Mesendoderm (in vitro differentiated cells): ENCODE results near the gene PDE10A.
"Not testable (repeated sequence)": the region's sequence is repeated elsewhere in the genome, so short reads cannot be mapped to it uniquely, and the experiment has no call there.

Experiments used
- DNase-seq: peaks from one replicate; pipeline ENCODE4 v3.0.0; 2013
- H2AK5ac ChIP-seq: 2 replicates; pipeline ENCODE4 v1.6.1; 2013; ENCODE audit warnings: low read length, inconsistent platforms
- H2BK120ac ChIP-seq: 2 replicates; pipeline ENCODE4 v1.6.1; 2013; ENCODE audit warnings: low read depth, mild to moderate bottlenecking, low read length, moderate library complexity, mixed read lengths
- H2BK15ac ChIP-seq: replicated peaks from 2 replicates; pipeline ENCODE4 v1.6.1; 2013; ENCODE audit warnings: low read depth, mild to moderate bottlenecking, moderate library complexity
- H2BK5ac ChIP-seq: 2 replicates; pipeline ENCODE4 v1.6.1; 2013; ENCODE audit warnings: low read length, inconsistent platforms
- H3K18ac ChIP-seq: 2 replicates; pipeline ENCODE4 v1.6.1; 2013; ENCODE audit warnings: mild to moderate bottlenecking, low read length, mixed read lengths
- H3K23ac ChIP-seq: one replicate; pipeline ENCODE4 v1.6.1; 2013; ENCODE audit warnings: low read length
- H3K27ac ChIP-seq: 2 replicates; pipeline ENCODE4 v1.5.1; 2013; ENCODE audit warnings: low read depth, mild to moderate bottlenecking, inconsistent platforms, low read length, moderate library complexity
- H3K27me3 ChIP-seq: 2 replicates; pipeline ENCODE4 v1.6.1; 2013; ENCODE audit warnings: low read length, control low read depth, mild to moderate bottlenecking, inconsistent platforms; ENCODE audit not compliant: insufficient read depth, poor library complexity
- H3K36me3 ChIP-seq: 2 replicates; pipeline ENCODE4 v1.6.1; 2013; ENCODE audit warnings: low read length, inconsistent platforms; ENCODE audit not compliant: control insufficient read depth, insufficient read depth
- H3K4ac ChIP-seq: one replicate; pipeline ENCODE4 v1.6.1; 2013; ENCODE audit warnings: low read depth, mild to moderate bottlenecking, low read length, moderate library complexity
- H3K4me1 ChIP-seq: 2 replicates; pipeline ENCODE4 v1.6.1; 2013; ENCODE audit warnings: low read depth, low read length, inconsistent platforms; ENCODE audit not compliant: control insufficient read depth
- H3K4me2 ChIP-seq: 2 replicates; pipeline ENCODE4 v1.6.1; 2013; ENCODE audit warnings: low read length
- H3K4me3 ChIP-seq: 2 replicates; pipeline ENCODE4 v1.5.1; 2013; ENCODE audit warnings: mild to moderate bottlenecking, low read length
- H3K56ac ChIP-seq: one replicate; pipeline ENCODE4 v1.6.1; 2013; ENCODE audit warnings: low read length
- H3K79me1 ChIP-seq: 2 replicates; pipeline ENCODE4 v1.6.1; 2013; ENCODE audit warnings: low read length, inconsistent platforms
- H3K79me2 ChIP-seq: 2 replicates; pipeline ENCODE4 v1.6.1; 2013; ENCODE audit warnings: mild to moderate bottlenecking, low read length; ENCODE audit not compliant: control insufficient read depth, insufficient read depth
- H3K9ac ChIP-seq: 2 replicates; pipeline ENCODE4 v1.6.1; 2013; ENCODE audit warnings: low read length, inconsistent platforms
- H4K5ac ChIP-seq: one replicate; pipeline ENCODE4 v1.6.1; 2013; ENCODE audit warnings: low read length
- H4K8ac ChIP-seq: one replicate; pipeline ENCODE4 v1.6.1; 2013; ENCODE audit warnings: low read depth, mild to moderate bottlenecking, control low read depth, low read length, moderate library complexity
- WGBS: extraction: QIAGEN DNeasy Blood & Tissue Kit; methylation state at CpG from one replicate; pipeline ENCODE4 v1.1.7; 2013; ENCODE audit warnings: low lambda C conversion rate, missing lambda C conversion rate; ENCODE audit not compliant: insufficient coverage; ENCODE audit errors: extremely low coverage; 5-methylcytosine and 5-hydroxymethylcytosine counted together

Gene PDE10A

GRCh38 chr6:165511807-165512206, 151.2 kb downstream of the PDE10A start:
- no peak overlapping the region for H3K27ac ChIP-seq
- no peak for DNase-seq
- no peaks in the 10 kb centered on the region for H3K4me1 ChIP-seq
- H3K9ac ChIP-seq: no peak overlapping the region
- no peak overlapping the region for H2BK120ac ChIP-seq
- H3K27me3 ChIP-seq: no peaks in the 10 kb centered on the region
- no peaks in the 10 kb centered on the region for H3K79me2 ChIP-seq
- H3K56ac ChIP-seq: no peak overlapping the region
- no peak overlapping the region for H4K5ac ChIP-seq
- H3K4me3 ChIP-seq: no peak overlapping the region
- H3K23ac ChIP-seq: no peak overlapping the region
- H2BK5ac ChIP-seq: no peak overlapping the region
- H3K36me3 ChIP-seq: no peaks in the 10 kb centered on the region
- no peak overlapping the region for H2BK15ac ChIP-seq
- no peak overlapping the region for H3K4ac ChIP-seq
- no peak overlapping the region for H3K4me2 ChIP-seq
- H3K18ac ChIP-seq: no peak overlapping the region
- H4K8ac ChIP-seq: no peak overlapping the region
- no peaks in the 10 kb centered on the region for H3K79me1 ChIP-seq
- no peak overlapping the region for H2AK5ac ChIP-seq

GRCh38 chr6:165508321-165508869, 154.6 kb downstream of the PDE10A start:
- Histone ChIP-seq H3K4me1 (no peaks in the 10 kb centered on the region), H3K23ac (no peak overlapping the region), H4K8ac (no peak overlapping the region), H3K18ac (no peak overlapping the region), H2BK15ac (no peak overlapping the region), H3K56ac (no peak overlapping the region), H3K4me3 (no peak overlapping the region), H3K27ac (no peak overlapping the region), H3K4me2 (no peak overlapping the region), H2BK120ac (no peak overlapping the region), H3K36me3 (no peaks in the 10 kb centered on the region), H3K9ac (no peak overlapping the region), H3K4ac (no peak overlapping the region), H2BK5ac (no peak overlapping the region), H2AK5ac (no peak overlapping the region), H3K27me3 (no peaks in the 10 kb centered on the region), H3K79me2 (no peaks in the 10 kb centered on the region), H4K5ac (no peak overlapping the region), H3K79me1 (no peaks in the 10 kb centered on the region)
- DNase-seq: no peak
- WGBS: no CpG with 5 or more reads among the region's 2 CpGs

GRCh38 chr6:165506657-165507056, 156.4 kb downstream of the PDE10A start:
- WGBS: no CpG with 5 or more reads among the region's 2 CpGs

GRCh38 chr6:165500214-165500907, 162.7 kb downstream of the PDE10A start:
- H2BK120ac ChIP-seq, H4K5ac ChIP-seq, H2BK5ac ChIP-seq, H3K23ac ChIP-seq, H3K79me1 ChIP-seq, H3K56ac ChIP-seq, H3K27me3 ChIP-seq, H3K4ac ChIP-seq, H3K4me2 ChIP-seq, H3K4me1 ChIP-seq, H3K9ac ChIP-seq, H3K18ac ChIP-seq, H3K79me2 ChIP-seq, H3K27ac ChIP-seq, H3K36me3 ChIP-seq, H2BK15ac ChIP-seq, H4K8ac ChIP-seq, H3K4me3 ChIP-seq, H2AK5ac ChIP-seq: not testable (repeated sequence)
- peak; percentile 75 for DNase-seq
- WGBS: no CpG with 5 or more reads among the region's 6 CpGs

More at GRCh38 chr6:165506657-165507056, 156.4 kb downstream of the PDE10A start:
- no peak overlapping the region for H3K9ac ChIP-seq
- H3K4me3 ChIP-seq: no peak overlapping the region
- no peak overlapping the region for H4K5ac ChIP-seq
- H3K18ac ChIP-seq: no peak overlapping the region
- no peaks in the 10 kb centered on the region for H3K79me2 ChIP-seq
- H3K4ac ChIP-seq: no peak overlapping the region
- H3K36me3 ChIP-seq: no peaks in the 10 kb centered on the region
- no peaks in the 10 kb centered on the region for H3K4me1 ChIP-seq
- no peaks in the 10 kb centered on the region for H3K27me3 ChIP-seq
- no peak overlapping the region for H2AK5ac ChIP-seq
- H3K56ac ChIP-seq: no peak overlapping the region
- H3K79me1 ChIP-seq: no peaks in the 10 kb centered on the region
- H2BK5ac ChIP-seq: no peak overlapping the region
- no peak overlapping the region for H3K4me2 ChIP-seq
- no peak overlapping the region for H2BK15ac ChIP-seq
- H4K8ac ChIP-seq: no peak overlapping the region
- no peak for DNase-seq
- H3K27ac ChIP-seq: no peak overlapping the region
- no peak overlapping the region for H2BK120ac ChIP-seq
- no peak overlapping the region for H3K23ac ChIP-seq

GRCh38 chr6:165497472-165497871, 165.6 kb downstream of the PDE10A start:
- no peak overlapping the region for H3K23ac ChIP-seq
- no peak for DNase-seq
- H3K27me3 ChIP-seq: no peaks in the 10 kb centered on the region
- no peak overlapping the region for H2AK5ac ChIP-seq
- H3K36me3 ChIP-seq: no peaks in the 10 kb centered on the region
- H3K27ac ChIP-seq: no peak overlapping the region
- H3K4ac ChIP-seq: no peak overlapping the region
- no peak overlapping the region for H4K5ac ChIP-seq
- WGBS: no CpG with 5 or more reads among the region's 4 CpGs
- H3K56ac ChIP-seq: no peak overlapping the region
- no peaks in the 10 kb centered on the region for H3K79me1 ChIP-seq
- no peak overlapping the region for H2BK15ac ChIP-seq
- no peak overlapping the region for H2BK120ac ChIP-seq
- no peak overlapping the region for H3K4me3 ChIP-seq
- H4K8ac ChIP-seq: no peak overlapping the region
- peaks cover 2% of the 10 kb centered on the region for H3K4me1 ChIP-seq
- H2BK5ac ChIP-seq: no peak overlapping the region
- no peak overlapping the region for H3K4me2 ChIP-seq
- no peak overlapping the region for H3K18ac ChIP-seq
- H3K79me2 ChIP-seq: no peaks in the 10 kb centered on the region
- H3K9ac ChIP-seq: no peak overlapping the region
